Measurements from ENCODE around the gene ARL6. TPM values are rescaled to one million over a fixed set of nuclear protein-coding genes. Genes with fewer than 3 reads are reported as not detected.
"Not testable (repeated sequence)": the region's sequence is repeated elsewhere in the genome, so short reads cannot be mapped to it uniquely, and the experiment has no call there.

The ARL6 gene
- total RNA-seq, 4 donors from 2014 or later: 1.00 to 4.8 (median 3.0) TPM

DNA sequence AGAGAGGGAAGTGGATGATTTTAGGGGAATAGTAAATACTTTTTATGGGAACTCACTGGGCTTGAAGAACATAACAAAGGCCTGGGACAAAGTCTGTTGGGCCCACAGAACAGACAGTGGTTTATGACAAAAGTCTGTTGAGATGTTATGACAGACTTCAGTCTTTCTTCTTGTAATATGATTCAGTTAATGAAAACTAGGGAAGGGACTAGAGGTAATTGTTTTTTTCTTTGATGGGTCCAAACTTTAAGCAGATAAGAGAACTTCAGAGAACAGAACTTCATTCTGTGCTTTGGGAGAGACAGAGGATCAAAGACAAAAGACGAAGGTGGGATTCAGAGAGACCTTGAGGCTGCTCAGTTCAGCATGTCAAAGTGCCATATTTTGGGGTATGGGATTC lies 66.6 kb downstream of the ARL6 start:
- no peak for TF ChIP-seq EP300 (IDR thresholded peaks at IDR 0.05; ENCODE audit: low read depth)
- TF ChIP-seq POLR2AphosphoS5 (IDR thresholded peaks at IDR 0.05): no peak
- no peak for TF ChIP-seq POLR2A (IDR thresholded peaks at IDR 0.05)
- no peak for TF ChIP-seq CTCF (IDR thresholded peaks at IDR 0.05)
- Histone ChIP-seq H3K27me3 (no peaks in the 10 kb centered on the region), H3K4me1 (peaks cover 4 to 27% (median 6%) of the 10 kb centered on the region in 4 donors), H3K27ac (peak overlapping the region in 1 of 4 donors; percentile 0), H3K36me3 (no peaks in the 10 kb centered on the region), H3K4me3 (no peak overlapping the region), H3K9me3 (no peaks in the 10 kb centered on the region)
- WGBS, 2 donors (ENCODE audit: low coverage in 1 of 2): 90 to 100% methylated on average over 1 of the region's 1 CpG
- intact Hi-C loops (cut with DNase I; ENCODE audit: low total_unique reads): no loop called here
- in situ Hi-C loops (cut with MboI; ENCODE audit: low pct_ligation_motif_present in 1 of 4, low pct_unique_long_range_greater_than_20kb in 1 of 4, low sequenced_read_pairs in 3 of 4): no loop called here
- DNase-seq: no peak

DNA sequence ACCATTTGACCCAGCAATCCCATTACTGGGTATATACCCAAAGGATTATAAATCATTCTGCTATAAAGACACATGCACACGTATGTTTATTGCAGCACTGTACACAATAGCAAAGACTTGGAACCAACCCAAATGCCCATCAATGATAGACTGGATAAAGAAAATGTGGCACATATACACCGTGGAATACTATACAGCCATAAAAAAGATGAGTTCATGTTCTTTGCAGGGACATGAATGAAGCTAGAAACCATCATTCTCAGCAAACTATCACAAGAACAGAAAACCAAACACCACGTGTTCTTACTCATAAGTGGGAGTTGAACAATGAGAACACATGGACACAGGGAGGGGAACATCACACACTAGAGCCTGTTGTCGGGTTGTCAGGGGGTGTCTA lies 68.6 kb downstream of the ARL6 start:
- 85 to 88% methylated on average over 3 to 4 of the region's 4 CpGs for whole genome bisulfite sequencing, 2 donors (ENCODE audit: low coverage in 1 of 2)
- H3K27me3 ChIP-seq; H3K4me3 ChIP-seq; intact Hi-C loops (cut with DNase I; ENCODE audit: low total_unique reads); in situ Hi-C loops (cut with MboI; ENCODE audit: low pct_ligation_motif_present in 1 of 4, low pct_unique_long_range_greater_than_20kb in 1 of 4, low sequenced_read_pairs in 3 of 4); DNase-seq; H3K9me3 ChIP-seq; H3K36me3 ChIP-seq; H3K27ac ChIP-seq: not testable (repeated sequence)
- H3K4me1 ChIP-seq: peaks cover 0 to 16% (median 2%) of the 10 kb centered on the region in 4 donors

DNA sequence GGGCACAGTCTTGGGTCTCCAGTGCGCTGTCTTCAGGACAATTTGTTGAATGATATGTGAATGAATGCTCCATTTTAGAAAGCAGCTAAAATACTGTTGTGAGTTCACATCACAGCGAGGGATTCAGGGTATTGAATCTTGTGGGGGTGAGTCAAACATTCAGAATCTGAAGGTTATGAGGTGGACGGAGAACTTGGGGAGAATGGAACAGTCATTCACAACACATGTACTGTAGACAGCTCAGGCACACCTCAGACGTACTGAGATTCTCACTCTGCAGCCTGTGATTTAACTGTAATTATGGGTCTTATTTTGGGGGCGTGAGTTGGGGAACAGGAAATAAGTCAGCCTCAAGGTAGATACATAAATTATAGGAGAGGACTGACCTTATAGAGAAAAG lies 71.2 kb downstream of the ARL6 start:
- TF ChIP-seq EP300 (IDR thresholded peaks at IDR 0.05; ENCODE audit: low read depth) (no peak), POLR2AphosphoS5 (IDR thresholded peaks at IDR 0.05) (no peak)
- peaks cover 0 to 14% (median 4%) of the 10 kb centered on the region in 4 donors for H3K4me1 ChIP-seq
- H3K27me3 ChIP-seq: no peaks in the 10 kb centered on the region
- no peak overlapping the region for H3K27ac ChIP-seq
- DNase-seq: no peak
- intact Hi-C loops (cut with DNase I; ENCODE audit: low total_unique reads): no loop called here
- no peaks in the 10 kb centered on the region for H3K36me3 ChIP-seq
- no peak overlapping the region for H3K4me3 ChIP-seq
- H3K9me3 ChIP-seq: no peaks in the 10 kb centered on the region
- WGBS, 2 donors (ENCODE audit: low coverage in 1 of 2): 78 to 88% methylated on average over 4 to 5 of the region's 5 CpGs
- in situ Hi-C loops (cut with MboI; ENCODE audit: low pct_ligation_motif_present in 1 of 4, low pct_unique_long_range_greater_than_20kb in 1 of 4, low sequenced_read_pairs in 3 of 4): no loop called here

- DNase-seq: no peak
- Histone ChIP-seq H3K9me3 (no peaks in the 10 kb centered on the region), H3K27ac (peak overlapping the region in 2 of 4 donors; percentile 27 to 77), H3K4me1 (peaks cover 0 to 28% (median 10%) of the 10 kb centered on the region in 4 donors), H3K36me3 (no peaks in the 10 kb centered on the region), H3K4me3 (no peak overlapping the region), H3K27me3 (no peaks in the 10 kb centered on the region)
- intact Hi-C loops (cut with DNase I; ENCODE audit: low total_unique reads) (no loop called here), in situ Hi-C loops (cut with MboI; ENCODE audit: low pct_ligation_motif_present in 1 of 4, low pct_unique_long_range_greater_than_20kb in 1 of 4, low sequenced_read_pairs in 3 of 4) (no loop called here)
- TF ChIP-seq CTCF (IDR thresholded peaks at IDR 0.05) (no peak), POLR2AphosphoS5 (IDR thresholded peaks at IDR 0.05) (no peak), EP300 (IDR thresholded peaks at IDR 0.05; ENCODE audit: low read depth) (no peak), POLR2A (IDR thresholded peaks at IDR 0.05) (no peak)
- 80 to 89% methylated on average over 3 of the region's 3 CpGs for WGBS, 2 donors (ENCODE audit: low coverage in 1 of 2)
Observed at GRCh38 chr3:97838393-97838792, 73.8 kb downstream of the ARL6 start.

- Histone ChIP-seq H3K27me3 (no peaks in the 10 kb centered on the region), H3K9me3 (no peaks in the 10 kb centered on the region), H3K36me3 (no peaks in the 10 kb centered on the region), H3K27ac (peak overlapping the region; percentile 25 to 77 (median 68)), H3K4me1 (peaks cover 0 to 33% (median 10%) of the 10 kb centered on the region in 4 donors), H3K4me3 (no peak overlapping the region)
- intact Hi-C loops (cut with DNase I; ENCODE audit: low total_unique reads): no loop called here
- in situ Hi-C loops (cut with MboI; ENCODE audit: low pct_ligation_motif_present in 1 of 4, low pct_unique_long_range_greater_than_20kb in 1 of 4, low sequenced_read_pairs in 3 of 4): no loop called here
- TF ChIP-seq POLR2AphosphoS5 (IDR thresholded peaks at IDR 0.05) (no peak), CTCF (IDR thresholded peaks at IDR 0.05) (no peak), POLR2A (IDR thresholded peaks at IDR 0.05) (no peak), EP300 (IDR thresholded peaks at IDR 0.05; ENCODE audit: low read depth) (no peak)
- DNase-seq: no peak
- WGBS, 2 donors (ENCODE audit: low coverage in 1 of 2): 79% methylated on average over 2 of the region's 2 CpGs; no CpG with 5 or more reads in 1 of the 2 donors
Observed at GRCh38 chr3:97839944-97840343, 75.4 kb downstream of the ARL6 start.
